GM23338 (cell line): ENCODE results near the gene MLPH. TPM values are rescaled to one million over a fixed set of nuclear protein-coding genes. Genes with fewer than 3 reads are reported as not detected.

ENCODE experiments used
- ATAC-seq: fragments of 200-7000 bp; cut with Tn5 transposase; 3 replicates; pipeline ENCODE4 v1.9.1; 2020
- DNase-seq: peaks from one replicate; pipeline ENCODE4 v3.0.0-alpha.2; 2015; ENCODE audit warnings: low spot score
- H2AFZ ChIP-seq: fragments of 200-600 bp; sonication (generic); 2 replicates; pipeline ENCODE4 v1.8.0; 2016; ENCODE audit warnings: antibody characterized with exemption, mild to moderate bottlenecking, moderate library complexity
- H3F3A ChIP-seq: fragments of 200-600 bp; sonication (generic); replicated peaks from 2 replicates; pipeline ENCODE4 v1.8.0; 2017; ENCODE audit warnings: antibody characterized with exemption, mixed run types, low read depth
- H3K27ac ChIP-seq: fragments of 200-600 bp; sonication (generic); 2 replicates; pipeline ENCODE4 v1.6.1; 2016; ENCODE audit warnings: low read depth
- H3K27me3 ChIP-seq: fragments of 200-600 bp; sonication (generic); 2 replicates; pipeline ENCODE4 v1.8.0; 2016; ENCODE audit warnings: mild to moderate bottlenecking, mixed run types, moderate library complexity; ENCODE audit not compliant: insufficient read depth
- H3K36me3 ChIP-seq: fragments of 200-600 bp; sonication (generic); 2 replicates; pipeline ENCODE4 v1.8.0; 2016; ENCODE audit warnings: mild to moderate bottlenecking; ENCODE audit not compliant: insufficient read depth
- H3K4me1 ChIP-seq: fragments of 200-600 bp; sonication (generic); 2 replicates; pipeline ENCODE4 v1.8.0; 2016; ENCODE audit warnings: mild to moderate bottlenecking, moderate library complexity; ENCODE audit not compliant: insufficient read depth
- H3K4me2 ChIP-seq: fragments of 200-600 bp; sonication (generic); 2 replicates; pipeline ENCODE4 v1.7.1; 2017; ENCODE audit warnings: mixed run types
- H3K4me3 ChIP-seq: fragments of 200-600 bp; sonication (generic); 2 replicates; pipeline ENCODE4 v1.6.1; 2016; ENCODE audit warnings: mixed run types
- H3K79me2 ChIP-seq: fragments of 200-600 bp; sonication (generic); replicated peaks from 2 replicates; pipeline ENCODE4 v1.8.0; 2017; ENCODE audit warnings: mild to moderate bottlenecking; ENCODE audit not compliant: insufficient read depth
- H3K9me2 ChIP-seq: fragments of 200-600 bp; sonication (generic); 2 replicates; pipeline ENCODE4 v1.8.0; 2017; ENCODE audit not compliant: insufficient read depth
- H4K20me1 ChIP-seq: fragments of 200-600 bp; sonication (generic); replicated peaks from 2 replicates; pipeline ENCODE4 v1.8.0; 2017; ENCODE audit warnings: mild to moderate bottlenecking; ENCODE audit not compliant: insufficient read depth
- H3K27ac Mint-ChIP-seq: 2 replicates; pipeline ENCODE4 v1.8.0; 2020; ENCODE audit warnings: inconsistent platforms, mild to moderate bottlenecking, moderate library complexity, mixed read lengths
- H3K27me3 Mint-ChIP-seq: 3 replicates; pipeline ENCODE4 v1.8.0; 2022; ENCODE audit warnings: low read depth, mild to moderate bottlenecking, moderate library complexity, mixed read lengths, inconsistent platforms; ENCODE audit not compliant: insufficient read depth, poor library complexity
- H3K36me3 Mint-ChIP-seq: 3 replicates; pipeline ENCODE4 v1.8.0; 2021; ENCODE audit warnings: low read depth, mild to moderate bottlenecking, inconsistent platforms, moderate library complexity, mixed read lengths
- H3K4me1 Mint-ChIP-seq: 3 replicates; pipeline ENCODE4 v1.8.0; 2020; ENCODE audit warnings: mild to moderate bottlenecking, inconsistent platforms, mixed read lengths
- H3K4me3 Mint-ChIP-seq: 3 replicates; pipeline ENCODE4 v1.8.0; 2021; ENCODE audit warnings: moderate library complexity, mild to moderate bottlenecking, inconsistent platforms, mixed read lengths
- H3K9me3 Mint-ChIP-seq: 3 replicates; pipeline ENCODE4 v1.8.0; 2020; ENCODE audit warnings: moderate library complexity, mild to moderate bottlenecking, inconsistent platforms, mixed read lengths
- CREB1 ChIP-seq: fragments of 250-450 bp; sonication (Bioruptor Pico); IDR thresholded peaks from 2 replicates; pipeline ENCODE4 v1.5.0; 2020; ENCODE audit warnings: low read depth, mild to moderate bottlenecking, moderate library complexity
- EZH2phosphoT487 ChIP-seq: fragments of 200-600 bp; sonication (generic); IDR thresholded peaks from one replicate; pipeline ENCODE4 v1.8.1; 2018; ENCODE audit warnings: antibody characterized with exemption; ENCODE audit not compliant: unreplicated experiment
- JUNB ChIP-seq: IDR thresholded peaks from one replicate; pipeline ENCODE4 v1.6.1; 2016; ENCODE audit warnings: antibody characterized with exemption; ENCODE audit not compliant: unreplicated experiment
- POLR2AphosphoS5 ChIP-seq: IDR thresholded peaks from 2 replicates; pipeline ENCODE4 v1.6.1; 2016; ENCODE audit warnings: antibody characterized with exemption, low read depth
- STAT1 ChIP-seq: IDR thresholded peaks from one replicate; pipeline ENCODE4 v1.6.1; 2016; ENCODE audit warnings: antibody characterized with exemption; ENCODE audit not compliant: unreplicated experiment
- ZNF114 ChIP-seq: fragments of 250-450 bp; sonication (Bioruptor Pico); IDR thresholded peaks from 2 replicates; pipeline ENCODE4 v1.5.0; 2020; ENCODE audit warnings: mild to moderate bottlenecking, moderate library complexity
- ZNF331 ChIP-seq: fragments of 250-450 bp; sonication (Bioruptor Pico); IDR thresholded peaks from 2 replicates; pipeline ENCODE4 v1.5.0; 2020; ENCODE audit warnings: low read depth, mild to moderate bottlenecking, moderate library complexity
- polyA plus RNA-seq: library from polyadenylated mRNA; unstranded; fragments of >200 nt; fragmentation: Nextera tagmentation; extraction: Ambion mirVana; gene quantifications from 2 replicates; pipeline ENCODE4 v1.2.1, GENCODE V29; 2016
- total RNA-seq: library from RNA; depleted of rRNA; stranded (reverse); fragments of >200 nt; shearing (Covaris generic); gene quantifications from 2 replicates; pipeline ENCODE4 v1.2.3, GENCODE V29; 2014
- TF ChIP-seq, protein P1 (sequence below), 2 experiments: fragments of 200-600 bp in 1 of 2; sonication (generic) in 1 of 2; conservative IDR thresholded peaks; 2 replicates each; pipeline versions ENCODE4 v1.5.1 to v1.6.1; 2016 to 2017; ENCODE audit warnings: antibody characterized with exemption in 2 of 2, low read depth in 2 of 2, mild to moderate bottlenecking in 2 of 2, moderate library complexity in 1 of 2
- TF ChIP-seq, protein P2 (sequence below): IDR thresholded peaks from 2 replicates; pipeline ENCODE4 v1.6.1; 2016; ENCODE audit warnings: antibody characterized with exemption
- TF ChIP-seq, protein P3 (sequence below): IDR thresholded peaks from one replicate; pipeline ENCODE4 v1.6.1; 2018; ENCODE audit warnings: antibody characterized with exemption; ENCODE audit not compliant: unreplicated experiment

MLPH gene
- total and polyA plus RNA-seq, 2 experiments from 2014 or later: 13.6 to 16.5 TPM

DNA sequence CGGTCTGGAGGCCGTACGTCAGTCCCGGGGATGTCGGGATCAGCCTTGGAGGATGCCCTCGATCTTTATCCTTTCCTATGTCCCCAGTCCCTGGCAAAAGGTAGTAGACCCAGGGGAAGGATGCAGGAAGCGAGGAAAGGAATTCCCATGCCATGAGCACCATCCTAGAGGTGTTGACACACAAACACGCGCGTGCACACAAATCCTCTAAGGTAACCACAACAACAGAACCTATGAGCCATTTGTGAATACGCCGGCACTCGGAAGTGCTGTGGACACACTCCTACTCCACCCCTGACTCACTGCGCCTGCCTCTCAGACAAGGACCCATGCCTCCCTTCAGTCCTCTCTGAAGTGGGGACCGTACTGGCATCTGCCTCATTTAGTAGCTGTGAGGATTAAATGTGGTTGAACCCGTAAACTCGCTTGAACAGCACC, 11.3 kb upstream of the MLPH start:
- peaks cover 9% of the 10 kb centered on the region for H3K4me1 Mint-ChIP-seq
- Histone ChIP-seq H4K20me1 (no peaks in the 10 kb centered on the region), H2AFZ (peak overlapping the region; percentile 100), H3K4me1 (peaks cover 3% of the 10 kb centered on the region; the same call in 1 of the 2 replicates), H3K9me2 (no peaks in the 10 kb centered on the region), H3K4me3 (peak overlapping the region; percentile 88), H3F3A (no peaks in the 10 kb centered on the region), H3K4me2 (peak overlapping the region; percentile 98), H3K27me3 (peaks cover 40% of the 10 kb centered on the region), H3K27ac (no peak overlapping the region), H3K79me2 (no peaks in the 10 kb centered on the region), H3K36me3 (no peaks in the 10 kb centered on the region)
- H3K27me3 Mint-ChIP-seq: peaks cover 18% of the 10 kb centered on the region
- TF ChIP-seq, protein P1, sequence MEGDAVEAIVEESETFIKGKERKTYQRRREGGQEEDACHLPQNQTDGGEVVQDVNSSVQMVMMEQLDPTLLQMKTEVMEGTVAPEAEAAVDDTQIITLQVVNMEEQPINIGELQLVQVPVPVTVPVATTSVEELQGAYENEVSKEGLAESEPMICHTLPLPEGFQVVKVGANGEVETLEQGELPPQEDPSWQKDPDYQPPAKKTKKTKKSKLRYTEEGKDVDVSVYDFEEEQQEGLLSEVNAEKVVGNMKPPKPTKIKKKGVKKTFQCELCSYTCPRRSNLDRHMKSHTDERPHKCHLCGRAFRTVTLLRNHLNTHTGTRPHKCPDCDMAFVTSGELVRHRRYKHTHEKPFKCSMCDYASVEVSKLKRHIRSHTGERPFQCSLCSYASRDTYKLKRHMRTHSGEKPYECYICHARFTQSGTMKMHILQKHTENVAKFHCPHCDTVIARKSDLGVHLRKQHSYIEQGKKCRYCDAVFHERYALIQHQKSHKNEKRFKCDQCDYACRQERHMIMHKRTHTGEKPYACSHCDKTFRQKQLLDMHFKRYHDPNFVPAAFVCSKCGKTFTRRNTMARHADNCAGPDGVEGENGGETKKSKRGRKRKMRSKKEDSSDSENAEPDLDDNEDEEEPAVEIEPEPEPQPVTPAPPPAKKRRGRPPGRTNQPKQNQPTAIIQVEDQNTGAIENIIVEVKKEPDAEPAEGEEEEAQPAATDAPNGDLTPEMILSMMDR (conservative IDR thresholded peaks at IDR 0.05; ENCODE audit: low read depth in 2 of 2): 0 out of 4 replicates have a peak, but pooled peaks of 1 of the 2 experiments have one; percentile 23
- TF ChIP-seq CREB1: no peak
- H3K4me3 Mint-ChIP-seq: peak overlapping the region; percentile 69
- ATAC-seq (peak; percentile 13), DNase-seq (no peak)
- no peak overlapping the region for H3K27ac Mint-ChIP-seq
- no peaks in the 10 kb centered on the region for H3K36me3 Mint-ChIP-seq
- H3K9me3 Mint-ChIP-seq: no peaks in the 10 kb centered on the region

DNA sequence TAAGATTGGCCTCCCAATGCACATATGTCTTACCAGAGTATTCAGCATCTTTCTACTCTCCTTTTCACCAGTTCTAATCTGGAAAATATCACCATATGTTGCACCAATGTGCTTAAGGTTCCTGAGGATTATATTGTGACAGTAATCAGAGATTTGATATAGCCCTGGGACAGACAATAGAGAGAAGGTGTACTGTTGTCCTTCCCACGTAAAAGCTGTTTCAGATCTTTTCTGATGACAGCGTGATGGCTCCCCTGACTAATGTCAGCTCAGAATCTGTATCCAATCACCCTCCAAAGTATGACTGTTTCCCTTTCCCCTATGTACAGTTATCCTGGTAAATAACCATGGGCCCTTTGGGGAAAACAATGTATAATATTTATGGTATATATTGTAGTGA, 9.0 kb upstream of the MLPH start:
- peaks cover 40% of the 10 kb centered on the region for H3K27me3 ChIP-seq
- no peak overlapping the region for H3K27ac ChIP-seq
- H3K9me3 Mint-ChIP-seq: no peaks in the 10 kb centered on the region; the same call in 2 of the 3 replicates
- ATAC-seq (no peak), DNase-seq (no peak)
- H3K4me1 Mint-ChIP-seq: peaks cover 9% of the 10 kb centered on the region
- H3K4me3 ChIP-seq: no peak overlapping the region
- no peak overlapping the region for H3K4me2 ChIP-seq
- no peaks in the 10 kb centered on the region for H3K9me2 ChIP-seq
- no peaks in the 10 kb centered on the region for H3K36me3 ChIP-seq
- H3K79me2 ChIP-seq: no peaks in the 10 kb centered on the region
- no peaks in the 10 kb centered on the region for H3F3A ChIP-seq
- no peaks in the 10 kb centered on the region; the same call in 1 of the 2 replicates for H3K4me1 ChIP-seq
- H2AFZ ChIP-seq: no peak overlapping the region
- TF ChIP-seq EZH2phosphoT487 (no peak), ZNF331 (CRISPR knock-in tag) (no peak), STAT1 (no peak)
- H3K36me3 Mint-ChIP-seq: no peaks in the 10 kb centered on the region
- H3K27me3 Mint-ChIP-seq: peaks cover 15% of the 10 kb centered on the region
- no peak overlapping the region for H3K27ac Mint-ChIP-seq
- no peaks in the 10 kb centered on the region for H4K20me1 ChIP-seq
- H3K4me3 Mint-ChIP-seq: no peak overlapping the region

DNA sequence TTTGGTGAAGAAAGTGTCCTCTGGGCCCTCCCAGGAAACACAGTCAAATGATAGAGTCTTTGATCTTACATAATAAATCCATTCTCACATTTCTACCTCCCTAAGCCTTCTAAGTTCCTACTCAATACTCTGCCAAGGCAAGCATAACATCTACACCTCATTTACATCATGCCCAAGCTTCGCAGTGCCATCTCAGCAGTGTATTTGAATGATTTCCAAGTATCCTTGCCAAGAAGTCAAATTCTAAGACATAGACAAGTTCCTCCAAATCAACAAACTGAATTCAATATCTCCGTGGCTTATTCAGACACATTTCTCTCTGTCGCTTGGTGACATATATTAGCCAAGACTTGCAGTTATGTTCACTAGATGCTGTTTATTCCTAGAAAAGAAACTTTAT, 8.1 kb upstream of the MLPH start:
- no peak overlapping the region for H3K4me2 ChIP-seq
- H3K36me3 ChIP-seq: no peaks in the 10 kb centered on the region
- H3K4me1 ChIP-seq: no peaks in the 10 kb centered on the region; the same call in 1 of the 2 replicates
- no peak for DNase-seq
- no peaks in the 10 kb centered on the region; the same call in 2 of the 3 replicates for H3K9me3 Mint-ChIP-seq
- ATAC-seq: no peak
- H3K4me1 Mint-ChIP-seq: peaks cover 9% of the 10 kb centered on the region
- no peak overlapping the region for H2AFZ ChIP-seq
- H4K20me1 ChIP-seq: no peaks in the 10 kb centered on the region
- peaks cover 19% of the 10 kb centered on the region for H3K27me3 Mint-ChIP-seq
- H3K27me3 ChIP-seq: peaks cover 40% of the 10 kb centered on the region
- no peaks in the 10 kb centered on the region for H3K36me3 Mint-ChIP-seq
- no peaks in the 10 kb centered on the region for H3K79me2 ChIP-seq
- H3K27ac ChIP-seq: no peak overlapping the region
- H3K9me2 ChIP-seq: no peaks in the 10 kb centered on the region
- H3F3A ChIP-seq: no peaks in the 10 kb centered on the region
- no peak overlapping the region for H3K4me3 ChIP-seq
- no peak overlapping the region for H3K27ac Mint-ChIP-seq
- no peak overlapping the region for H3K4me3 Mint-ChIP-seq
- TF ChIP-seq POLR2AphosphoS5: no peak
- TF ChIP-seq CREB1: no peak
- TF ChIP-seq, protein P2, sequence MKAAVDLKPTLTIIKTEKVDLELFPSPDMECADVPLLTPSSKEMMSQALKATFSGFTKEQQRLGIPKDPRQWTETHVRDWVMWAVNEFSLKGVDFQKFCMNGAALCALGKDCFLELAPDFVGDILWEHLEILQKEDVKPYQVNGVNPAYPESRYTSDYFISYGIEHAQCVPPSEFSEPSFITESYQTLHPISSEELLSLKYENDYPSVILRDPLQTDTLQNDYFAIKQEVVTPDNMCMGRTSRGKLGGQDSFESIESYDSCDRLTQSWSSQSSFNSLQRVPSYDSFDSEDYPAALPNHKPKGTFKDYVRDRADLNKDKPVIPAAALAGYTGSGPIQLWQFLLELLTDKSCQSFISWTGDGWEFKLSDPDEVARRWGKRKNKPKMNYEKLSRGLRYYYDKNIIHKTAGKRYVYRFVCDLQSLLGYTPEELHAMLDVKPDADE: no peak
- TF ChIP-seq, protein P3, sequence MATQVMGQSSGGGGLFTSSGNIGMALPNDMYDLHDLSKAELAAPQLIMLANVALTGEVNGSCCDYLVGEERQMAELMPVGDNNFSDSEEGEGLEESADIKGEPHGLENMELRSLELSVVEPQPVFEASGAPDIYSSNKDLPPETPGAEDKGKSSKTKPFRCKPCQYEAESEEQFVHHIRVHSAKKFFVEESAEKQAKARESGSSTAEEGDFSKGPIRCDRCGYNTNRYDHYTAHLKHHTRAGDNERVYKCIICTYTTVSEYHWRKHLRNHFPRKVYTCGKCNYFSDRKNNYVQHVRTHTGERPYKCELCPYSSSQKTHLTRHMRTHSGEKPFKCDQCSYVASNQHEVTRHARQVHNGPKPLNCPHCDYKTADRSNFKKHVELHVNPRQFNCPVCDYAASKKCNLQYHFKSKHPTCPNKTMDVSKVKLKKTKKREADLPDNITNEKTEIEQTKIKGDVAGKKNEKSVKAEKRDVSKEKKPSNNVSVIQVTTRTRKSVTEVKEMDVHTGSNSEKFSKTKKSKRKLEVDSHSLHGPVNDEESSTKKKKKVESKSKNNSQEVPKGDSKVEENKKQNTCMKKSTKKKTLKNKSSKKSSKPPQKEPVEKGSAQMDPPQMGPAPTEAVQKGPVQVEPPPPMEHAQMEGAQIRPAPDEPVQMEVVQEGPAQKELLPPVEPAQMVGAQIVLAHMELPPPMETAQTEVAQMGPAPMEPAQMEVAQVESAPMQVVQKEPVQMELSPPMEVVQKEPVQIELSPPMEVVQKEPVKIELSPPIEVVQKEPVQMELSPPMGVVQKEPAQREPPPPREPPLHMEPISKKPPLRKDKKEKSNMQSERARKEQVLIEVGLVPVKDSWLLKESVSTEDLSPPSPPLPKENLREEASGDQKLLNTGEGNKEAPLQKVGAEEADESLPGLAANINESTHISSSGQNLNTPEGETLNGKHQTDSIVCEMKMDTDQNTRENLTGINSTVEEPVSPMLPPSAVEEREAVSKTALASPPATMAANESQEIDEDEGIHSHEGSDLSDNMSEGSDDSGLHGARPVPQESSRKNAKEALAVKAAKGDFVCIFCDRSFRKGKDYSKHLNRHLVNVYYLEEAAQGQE: no peak
- TF ChIP-seq ZNF114 (CRISPR knock-in tag): no peak
- no peak for TF ChIP-seq JUNB
- no peak for TF ChIP-seq ZNF331 (CRISPR knock-in tag)
- TF ChIP-seq, protein P1 (conservative IDR thresholded peaks at IDR 0.05; ENCODE audit: low read depth in 2 of 2): no peak
